Activated CD8-positive, alpha-beta memory T cell treated with anti-CD3 and anti-CD28 coated beads for 4 hours (primary cell): ENCODE measurements around the gene CTSF.
A peak's percentile ranks its signal among the peaks of the same experiment; 100 is the strongest.
"Not testable (repeated sequence)": the region's sequence is repeated elsewhere in the genome, so short reads cannot be mapped to it uniquely, and the experiment has no call there.

Source experiments
- DNase-seq, 2 donors: peaks; one replicate each; pipeline ENCODE4 v3.0.0-alpha.2; 2020; ENCODE audit warnings: low read depth in 2 of 2

Gene CTSF

DNA sequence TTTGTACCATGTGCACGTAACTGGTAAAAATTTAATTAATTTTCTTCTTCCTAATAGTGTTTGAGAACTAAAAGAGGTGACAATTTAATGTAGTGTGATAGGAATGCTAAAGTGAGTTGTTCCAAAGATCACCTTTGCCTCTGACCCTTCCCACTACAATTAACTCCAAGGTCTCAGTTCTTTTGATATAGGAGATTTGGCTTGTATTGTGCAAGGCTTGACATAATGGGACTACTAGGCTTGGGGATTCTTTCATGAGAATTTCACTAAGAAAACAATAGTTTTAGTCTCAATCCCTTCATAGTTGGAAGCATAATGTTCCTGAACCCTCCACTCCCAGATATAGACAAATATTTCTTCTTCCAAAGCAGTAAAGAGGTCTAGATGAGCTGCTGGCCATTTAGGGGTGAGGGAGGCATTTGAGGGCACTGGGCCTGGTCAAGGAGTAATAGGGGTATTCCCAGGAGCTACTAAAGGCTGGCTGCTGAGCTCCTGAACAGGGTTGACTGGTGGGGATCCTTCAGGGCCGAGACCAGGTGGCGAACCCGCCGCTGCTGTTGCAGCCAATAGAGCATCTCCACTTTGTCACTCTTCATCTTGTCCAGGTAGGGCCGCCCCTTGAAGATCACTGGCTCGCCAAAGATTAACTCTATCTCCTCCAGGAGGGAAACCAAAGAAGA lies 21.7 kb upstream of the CTSF start:
- no peak for DNase-seq

DNA sequence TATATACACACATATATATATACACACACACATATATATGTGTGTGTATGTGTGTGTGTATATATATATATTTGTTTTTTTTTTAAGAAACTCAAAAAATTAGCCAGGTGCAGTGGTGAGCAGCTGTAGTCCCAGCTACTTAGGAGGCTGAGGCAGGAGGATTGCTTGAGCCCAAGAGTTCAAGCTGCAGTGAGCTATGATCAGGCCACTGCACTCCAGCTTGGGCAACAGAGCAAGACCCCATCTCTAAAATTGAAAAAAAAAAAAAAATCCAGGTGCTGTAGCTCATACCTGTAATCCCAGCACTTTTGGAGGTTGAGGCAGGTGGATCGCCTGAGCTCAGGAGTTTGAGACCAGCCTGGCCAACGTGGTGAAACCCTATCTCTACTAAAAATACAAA lies 20.9 kb upstream of the CTSF start:
- DNase-seq, result not testable (repeated sequence)

DNA sequence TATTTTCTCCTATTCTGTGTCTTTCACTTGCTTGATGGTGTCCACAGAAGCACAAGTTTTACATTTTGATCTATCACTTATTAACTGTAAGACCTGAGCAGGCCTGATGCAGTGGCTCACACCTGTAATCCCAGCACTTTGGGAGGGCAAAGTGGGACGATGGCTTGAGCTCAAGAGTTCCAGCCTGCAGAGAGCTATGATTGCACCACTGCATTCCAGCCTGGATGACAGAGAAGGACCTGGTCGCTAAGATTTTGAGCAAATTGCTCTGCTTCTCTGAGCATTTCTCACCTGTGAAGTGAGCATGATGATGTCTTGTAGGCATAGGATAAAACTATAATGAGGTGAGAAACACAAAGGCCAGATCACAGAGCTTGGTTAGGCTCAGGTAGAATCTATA lies 17.7 kb upstream of the CTSF start:
- no peak for DNase-seq

DNA sequence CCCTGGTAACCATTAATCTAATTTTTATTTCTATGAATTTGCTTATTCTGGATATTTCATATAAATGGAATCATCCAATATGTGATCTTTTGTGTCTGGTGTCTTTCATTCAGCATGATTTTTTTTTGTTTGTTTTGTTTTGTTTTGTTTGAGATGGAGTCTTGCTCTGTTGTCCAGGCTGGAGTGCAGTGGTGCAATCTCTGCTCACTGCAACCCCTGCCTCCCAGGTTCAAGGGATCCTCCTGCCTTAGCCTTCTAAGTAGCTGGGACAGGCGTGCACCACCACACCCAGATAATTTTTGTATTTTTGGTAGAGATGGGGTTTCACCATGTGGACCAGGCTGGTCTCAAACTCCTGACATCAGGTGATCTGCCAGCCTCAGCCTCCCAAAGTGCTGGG lies 17.0 kb upstream of the CTSF start:
- not testable (repeated sequence) for DNase-seq

DNA sequence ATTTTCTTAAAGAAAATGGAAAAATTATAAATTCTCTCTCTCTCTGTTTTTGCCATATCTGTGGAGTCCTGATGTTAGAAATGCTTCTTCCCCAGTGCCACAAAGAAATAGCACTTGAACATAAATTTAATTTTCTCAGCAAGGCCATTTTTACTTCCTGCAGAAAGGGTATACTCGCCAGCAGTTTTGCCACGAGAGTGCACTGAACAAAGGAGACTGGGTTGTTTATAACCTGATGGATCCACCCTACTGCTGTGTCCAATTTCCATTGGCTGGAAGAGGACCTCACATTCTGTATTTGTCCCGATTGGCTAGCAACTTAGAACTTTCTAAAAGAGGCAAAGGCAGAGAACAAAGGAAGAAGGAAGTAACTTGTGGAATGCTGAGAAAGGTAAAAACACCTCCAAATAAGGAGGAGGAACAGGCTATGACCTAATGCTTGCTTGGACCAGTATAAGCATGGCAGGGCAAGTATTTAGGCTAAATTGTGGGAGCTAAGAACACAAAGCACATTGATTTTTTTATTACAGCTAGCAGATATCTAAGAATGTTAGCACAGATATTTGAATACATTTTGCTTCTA lies 14.2 kb upstream of the CTSF start:
- DNase-seq, result not testable (repeated sequence)

DNA sequence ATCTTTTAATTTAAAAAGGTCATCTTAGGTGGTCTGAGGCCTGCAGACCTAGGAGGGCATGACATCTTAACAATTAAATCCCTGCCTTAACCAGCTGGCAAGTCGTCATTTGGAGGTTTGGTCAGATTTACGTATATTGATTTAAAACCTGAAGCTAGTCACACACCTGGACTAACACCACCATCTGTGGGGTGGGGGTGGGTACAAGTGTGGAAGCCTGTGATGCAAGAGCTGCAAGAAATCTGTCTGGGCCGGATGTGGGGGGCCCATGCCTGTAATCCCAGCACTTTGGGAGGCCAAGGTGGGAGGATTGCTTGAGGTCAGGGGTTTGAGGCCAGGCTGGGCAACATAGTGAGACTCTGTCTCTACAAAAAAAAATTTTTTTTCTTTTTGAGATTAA lies 12.9 kb upstream of the CTSF start:
- DNase-seq, result no peak

DNA sequence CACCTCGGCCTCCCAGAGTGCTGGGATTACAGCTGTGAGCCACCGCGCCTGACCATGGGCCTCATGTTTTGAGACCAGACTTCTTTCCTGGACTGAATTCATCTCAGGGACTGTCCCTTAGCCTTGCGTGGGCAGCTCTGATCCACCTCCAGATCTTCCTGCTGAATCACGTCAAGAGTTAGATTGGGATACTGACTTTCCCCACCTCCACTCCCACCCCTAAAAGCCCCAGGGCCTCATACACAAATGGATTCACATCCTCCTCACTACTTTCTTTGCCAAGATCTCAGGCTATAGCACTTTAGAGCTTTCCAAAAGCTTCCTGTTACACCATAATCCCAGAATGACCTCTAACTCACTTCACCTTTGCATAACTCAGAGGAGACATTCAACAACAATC lies 12.4 kb upstream of the CTSF start:
- DNase-seq, result no peak

DNA sequence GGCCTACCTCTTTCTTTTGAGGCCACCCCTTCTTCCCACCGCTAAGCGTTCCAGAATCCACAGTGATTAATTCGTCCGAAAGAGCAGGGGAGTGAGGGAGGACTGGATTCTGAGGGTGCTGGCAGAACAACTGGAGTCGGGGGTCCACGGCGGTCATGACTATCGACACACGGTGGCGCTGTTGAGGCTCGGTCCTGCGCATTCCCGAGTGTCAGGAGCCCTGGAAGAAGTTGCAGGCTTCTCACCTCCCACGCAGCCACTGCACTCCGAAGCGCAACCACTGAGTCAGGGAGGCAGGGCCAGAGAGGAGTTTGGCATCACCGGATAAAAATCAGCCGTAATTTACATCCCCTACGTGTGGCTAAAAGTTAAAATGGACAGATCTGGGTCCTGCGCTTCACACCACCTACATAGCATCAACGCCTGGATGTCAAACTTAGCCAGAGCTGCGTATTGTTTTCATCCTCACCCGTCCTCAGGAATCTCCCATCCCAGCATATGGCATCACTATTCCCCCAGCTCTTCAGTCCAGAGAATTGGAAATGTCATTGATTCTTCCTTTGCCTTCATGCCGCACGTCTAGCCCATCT lies 10.7 kb upstream of the CTSF start:
- DNase-seq, result peak; percentile 54 to 68

DNA sequence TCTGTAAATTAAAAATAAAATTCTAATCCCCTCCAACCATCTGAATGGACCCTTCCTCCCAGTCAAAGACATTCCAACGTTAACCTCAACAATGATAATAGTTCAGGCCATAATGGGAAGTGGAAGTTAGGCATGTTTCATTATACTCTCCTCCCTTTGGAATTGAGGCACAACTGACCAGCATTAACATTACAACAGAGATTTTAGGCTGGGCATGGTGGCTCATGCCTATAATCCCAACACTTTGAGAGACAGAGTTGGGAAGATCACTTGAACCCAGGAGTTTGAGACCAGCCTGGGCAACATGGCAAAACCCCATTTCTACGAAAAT lies 2.4 kb upstream of the CTSF start:
- DNase-seq, result no peak

DNA sequence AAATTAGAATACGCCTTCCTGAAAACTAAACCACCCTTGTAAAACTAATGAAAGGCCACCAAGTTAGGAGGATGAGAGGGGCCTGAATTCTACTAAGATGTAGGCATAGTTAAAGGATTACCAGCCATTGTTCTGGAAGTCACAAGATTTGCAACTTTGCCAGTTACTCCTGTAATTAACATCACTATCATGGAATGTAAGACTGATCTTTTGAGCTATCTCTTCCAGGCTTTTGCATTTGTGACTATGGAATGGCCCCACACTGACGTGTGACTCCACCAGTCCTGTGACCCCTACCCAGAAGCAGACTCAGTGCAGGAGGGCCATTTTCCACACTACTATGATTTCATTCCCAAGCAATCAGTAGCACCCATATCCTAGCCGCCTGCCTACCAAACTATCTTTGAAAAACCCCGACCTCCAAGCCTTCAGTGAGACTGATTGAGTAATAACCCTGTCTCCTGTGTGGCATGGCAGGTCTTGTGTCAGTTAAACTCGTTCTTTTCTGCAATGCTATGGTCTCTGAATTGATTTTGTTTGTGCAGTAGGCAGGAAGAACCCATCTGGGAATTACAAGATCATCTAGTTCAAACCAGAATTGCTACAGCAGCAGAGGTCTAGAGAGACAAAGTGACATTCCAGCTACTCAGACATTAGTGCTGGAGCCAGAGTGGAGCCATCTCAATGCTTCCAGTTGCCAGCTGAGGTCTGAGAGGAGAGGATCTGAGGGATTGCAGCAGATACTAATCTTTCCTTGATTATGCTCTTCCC lies 1.9 kb upstream of the CTSF start:
- no peak for DNase-seq

DNA sequence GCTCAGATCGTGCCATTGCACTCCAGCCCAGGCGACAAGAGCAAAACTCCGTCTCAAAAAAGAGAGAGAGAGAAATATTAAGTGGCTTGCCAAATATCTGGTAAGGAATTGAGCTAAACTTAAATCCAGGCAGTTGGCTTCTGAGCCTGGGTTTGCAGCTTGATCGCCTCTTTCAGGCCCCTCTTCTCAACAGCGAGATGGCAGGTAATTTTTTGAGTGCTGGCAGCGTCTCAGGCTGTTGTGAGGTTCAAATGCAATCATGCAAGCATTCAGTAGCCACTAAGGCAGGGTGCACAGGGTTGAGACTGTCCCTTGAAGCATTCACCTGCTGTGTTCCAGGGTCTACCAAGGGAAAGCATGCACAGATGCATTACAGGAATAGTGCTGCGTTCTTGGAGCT lies 670 bp upstream of the CTSF start:
- DNase-seq, result no peak

DNA sequence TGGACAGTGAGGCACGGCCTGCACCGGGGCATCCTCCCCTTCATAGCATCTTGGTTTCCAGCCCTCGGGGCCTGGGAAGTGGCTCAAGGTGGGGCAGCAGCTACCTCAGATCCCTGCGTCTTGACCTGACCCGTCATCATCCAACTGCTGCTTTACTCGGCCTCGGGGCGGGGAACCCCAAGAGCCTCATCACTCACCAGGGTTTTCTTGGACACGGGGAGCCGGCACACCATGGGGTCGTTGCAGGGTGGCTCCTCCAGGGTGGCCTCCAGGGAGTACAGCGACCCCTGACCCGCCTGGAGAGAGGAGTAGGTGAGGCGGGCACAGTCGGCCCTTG lies 651 bp downstream of the CTSF start:
- DNase-seq, result no peak

DNA sequence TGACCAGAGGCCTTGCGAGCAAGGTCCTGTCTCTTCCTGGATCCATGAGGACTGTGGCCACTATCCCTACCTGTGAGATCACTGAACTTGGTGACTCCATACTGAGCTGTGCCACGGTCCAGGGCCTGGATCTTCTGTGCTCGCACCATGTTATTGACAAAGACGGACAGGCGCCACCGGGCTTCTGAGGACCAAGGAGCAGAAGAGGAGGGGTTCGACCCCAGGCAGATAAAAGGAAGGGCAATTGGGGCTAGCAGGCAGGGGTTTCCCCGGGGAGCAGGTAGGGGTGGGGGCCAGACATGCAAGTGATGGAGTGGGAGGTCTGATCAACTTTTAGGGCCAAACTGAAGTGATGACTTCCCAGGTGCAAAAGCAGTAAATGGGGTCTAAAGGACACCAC lies 2.2 kb downstream of the CTSF start:
- DNase-seq, result no peak

DNA sequence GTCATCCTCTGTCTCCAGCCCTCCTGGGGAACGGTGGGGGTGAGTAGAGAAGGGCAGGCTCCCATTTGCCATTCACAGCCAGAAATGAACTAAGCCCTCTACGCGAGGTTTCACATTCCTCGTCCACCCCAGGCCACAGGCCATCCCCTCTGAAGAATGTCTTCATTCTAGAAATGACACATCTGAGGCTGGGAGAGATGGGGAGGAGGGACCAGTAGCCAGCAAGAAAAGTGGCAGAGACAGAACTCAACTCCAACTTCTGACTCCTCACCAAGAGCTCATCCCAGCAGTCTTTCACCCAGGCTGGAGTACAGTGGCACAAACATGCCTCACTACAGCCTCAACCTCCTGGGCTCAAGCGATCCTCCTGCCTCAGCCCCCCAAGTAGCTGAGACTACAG lies 3.4 kb downstream of the CTSF start:
- no peak for DNase-seq

DNA sequence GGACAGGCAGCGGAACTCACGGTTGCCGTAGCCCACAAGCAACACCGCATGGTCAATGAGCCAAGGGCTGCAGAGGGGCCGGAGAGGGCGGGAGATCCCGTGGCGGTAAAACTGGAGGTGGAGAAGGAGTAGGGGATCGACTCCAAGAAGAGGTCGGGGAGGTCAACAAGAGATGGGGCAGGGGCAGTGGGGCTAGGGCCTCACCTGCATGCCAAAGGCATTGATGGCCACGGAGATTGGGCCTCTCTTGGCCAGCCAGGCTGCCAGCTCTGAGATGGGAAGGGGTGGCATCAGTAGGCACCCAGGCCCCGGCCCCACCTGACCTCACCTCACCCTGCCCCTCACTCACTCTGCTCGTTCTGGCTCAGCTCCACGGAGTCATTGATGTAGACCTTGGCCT lies 3.9 kb downstream of the CTSF start:
- no peak for DNase-seq

DNA sequence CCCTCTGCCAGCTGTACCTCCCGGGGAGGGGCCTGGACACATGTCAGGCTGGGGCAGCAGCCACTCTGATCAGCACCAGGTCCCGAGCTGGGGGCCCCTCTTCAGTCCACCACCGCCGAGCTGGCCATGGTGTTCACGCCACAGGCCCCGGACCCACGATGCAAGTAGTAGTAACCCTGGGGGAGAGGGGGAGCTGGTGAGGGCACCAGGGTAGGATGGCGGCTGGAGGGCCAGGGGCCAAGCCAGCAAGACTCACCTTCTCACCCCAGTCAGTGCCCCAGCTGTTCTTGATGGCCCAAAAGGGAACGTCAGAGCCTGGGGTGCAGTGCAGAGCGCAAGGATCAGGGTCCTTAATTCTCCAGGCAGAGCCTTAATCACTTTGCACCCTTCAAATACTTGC lies 4.6 kb downstream of the CTSF start:
- no peak for DNase-seq

DNA sequence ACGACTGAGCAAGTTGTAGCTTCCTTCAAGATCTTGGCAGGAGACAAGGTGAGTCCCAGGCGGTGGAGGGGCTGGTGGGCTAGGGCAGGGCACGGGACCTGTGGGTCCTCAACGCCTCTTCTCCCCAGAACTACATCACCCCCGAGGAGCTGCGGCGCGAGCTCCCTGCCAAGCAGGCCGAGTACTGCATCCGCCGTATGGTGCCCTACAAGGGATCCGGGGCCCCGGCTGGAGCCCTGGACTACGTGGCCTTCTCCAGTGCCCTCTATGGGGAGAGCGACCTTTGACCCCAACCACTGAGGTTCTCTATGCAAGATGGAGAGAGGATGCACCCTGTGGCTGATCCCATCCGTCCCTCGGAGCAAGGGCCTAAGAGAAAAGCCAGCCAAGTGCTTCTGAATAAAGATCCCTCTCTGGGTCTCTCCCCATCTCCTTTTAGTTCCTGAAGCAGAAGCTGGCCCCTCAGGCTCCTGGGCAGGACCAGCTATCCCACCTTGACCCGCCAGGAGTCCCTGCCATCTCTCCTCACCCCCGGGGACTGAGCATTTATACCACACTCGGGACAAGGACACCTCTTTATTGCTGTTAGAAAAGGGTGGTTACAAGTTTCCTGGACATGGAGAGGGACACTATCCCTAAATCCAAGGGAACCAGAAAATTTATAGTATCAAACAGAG lies 5.4 kb downstream of the CTSF start:
- DNase-seq, result no peak

DNA sequence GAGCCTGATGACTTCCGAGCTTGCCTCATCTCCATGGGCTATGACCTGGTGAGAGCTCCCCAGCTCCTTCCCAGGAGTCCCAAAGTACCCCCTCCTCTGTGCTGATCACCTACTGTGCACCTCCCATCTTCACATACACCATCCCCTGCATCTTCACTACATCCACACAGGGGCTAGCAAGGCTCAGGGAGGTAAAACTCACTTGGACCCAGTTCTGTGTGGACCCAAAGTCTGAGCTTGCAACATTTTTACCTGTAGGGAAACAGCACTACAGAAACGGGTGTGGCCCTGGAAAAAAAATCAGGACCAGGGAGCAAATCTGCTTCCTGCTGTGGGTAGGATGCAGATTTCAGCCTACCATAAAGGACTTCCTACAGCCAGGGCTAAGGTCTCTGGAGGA lies 6.1 kb downstream of the CTSF start:
- no peak for DNase-seq

DNA sequence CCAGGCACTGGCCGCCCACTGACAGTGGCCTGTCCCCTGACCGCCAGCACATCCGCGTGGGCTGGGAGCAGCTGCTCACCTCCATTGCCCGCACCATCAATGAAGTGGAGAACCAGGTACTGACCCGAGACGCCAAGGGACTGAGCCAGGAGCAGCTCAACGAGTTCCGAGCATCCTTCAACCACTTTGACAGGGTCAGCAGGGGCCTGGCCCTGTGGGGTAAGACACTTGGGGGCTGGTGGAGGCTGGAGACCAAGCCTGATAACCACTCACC lies 6.5 kb downstream of the CTSF start:
- DNase-seq, result no peak

DNA sequence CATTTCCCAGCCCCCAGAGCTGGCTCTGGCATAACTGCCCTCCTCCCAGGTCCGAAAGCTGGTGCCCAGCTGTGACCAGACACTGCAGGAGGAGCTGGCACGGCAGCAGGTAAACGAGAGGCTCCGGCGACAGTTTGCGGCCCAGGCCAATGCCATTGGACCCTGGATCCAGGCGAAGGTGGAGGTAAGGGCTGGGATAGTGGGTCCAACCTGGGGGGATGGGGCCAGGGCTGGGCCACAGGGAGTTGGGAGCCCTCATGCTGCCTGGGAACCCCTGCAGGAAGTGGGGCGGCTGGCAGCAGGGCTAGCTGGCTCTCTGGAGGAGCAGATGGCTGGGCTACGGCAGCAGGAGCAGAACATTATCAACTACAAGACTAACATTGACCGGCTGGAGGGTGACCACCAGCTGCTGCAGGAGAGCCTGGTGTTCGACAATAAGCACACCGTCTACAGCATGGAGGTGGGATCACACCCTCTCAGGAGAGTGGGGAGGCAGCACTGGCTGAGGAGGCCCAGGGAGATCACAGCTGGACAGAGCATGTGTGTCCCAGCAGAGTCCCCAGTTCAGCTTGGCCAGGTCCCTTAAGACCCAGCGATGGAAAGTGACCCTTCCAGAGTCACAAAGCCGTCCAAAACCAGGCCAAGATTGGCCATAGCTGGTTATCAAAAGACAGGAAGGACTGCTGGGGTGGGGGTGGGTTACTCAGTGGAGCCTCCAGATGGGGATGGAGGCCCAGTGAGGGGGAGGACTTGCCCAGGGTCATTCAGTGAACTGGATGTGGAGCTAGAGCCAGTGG lies 7.0 kb downstream of the CTSF start:
- DNase-seq, result no peak

DNA sequence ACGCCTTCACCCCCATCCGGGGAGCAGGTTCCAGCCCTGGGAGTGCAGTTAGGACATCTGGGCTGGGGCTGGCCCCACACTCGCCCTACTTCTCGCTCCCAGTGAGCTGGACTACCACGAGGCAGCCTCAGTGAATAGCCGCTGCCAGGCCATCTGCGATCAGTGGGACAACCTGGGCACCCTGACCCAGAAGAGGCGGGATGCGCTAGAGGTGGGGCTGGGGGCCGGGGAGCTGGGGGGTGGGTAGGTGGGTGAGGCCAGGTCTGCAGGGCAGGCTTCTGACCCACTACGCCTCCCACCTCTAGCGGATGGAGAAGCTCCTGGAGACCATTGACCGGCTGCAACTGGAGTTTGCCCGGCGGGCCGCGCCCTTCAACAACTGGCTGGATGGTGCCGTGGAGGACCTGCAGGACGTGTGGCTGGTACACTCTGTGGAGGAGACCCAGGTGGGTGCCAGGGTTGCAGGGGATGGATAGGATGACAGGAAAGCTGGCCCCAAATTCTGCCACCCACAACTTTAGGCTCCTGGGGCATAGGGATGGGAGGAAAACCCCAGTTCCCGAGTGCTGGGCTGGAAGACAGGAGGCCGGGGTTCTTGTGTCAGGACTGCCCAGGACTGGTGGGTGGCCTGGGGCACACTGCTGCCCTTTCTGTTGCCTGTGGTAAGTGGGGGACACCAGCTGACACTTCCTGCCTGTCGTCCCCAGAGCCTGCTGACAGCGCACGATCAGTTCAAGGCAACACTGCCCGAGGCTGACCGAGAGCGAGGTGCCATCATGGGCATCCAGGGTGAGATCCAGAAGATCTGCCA lies 8.3 kb downstream of the CTSF start:
- DNase-seq, result no peak
